ENCODE measurements around the gene TDRKH.
"Not testable (repeated sequence)": the region's sequence is repeated elsewhere in the genome, so short reads cannot be mapped to it uniquely, and the experiment has no call there.

TDRKH gene

DNA sequence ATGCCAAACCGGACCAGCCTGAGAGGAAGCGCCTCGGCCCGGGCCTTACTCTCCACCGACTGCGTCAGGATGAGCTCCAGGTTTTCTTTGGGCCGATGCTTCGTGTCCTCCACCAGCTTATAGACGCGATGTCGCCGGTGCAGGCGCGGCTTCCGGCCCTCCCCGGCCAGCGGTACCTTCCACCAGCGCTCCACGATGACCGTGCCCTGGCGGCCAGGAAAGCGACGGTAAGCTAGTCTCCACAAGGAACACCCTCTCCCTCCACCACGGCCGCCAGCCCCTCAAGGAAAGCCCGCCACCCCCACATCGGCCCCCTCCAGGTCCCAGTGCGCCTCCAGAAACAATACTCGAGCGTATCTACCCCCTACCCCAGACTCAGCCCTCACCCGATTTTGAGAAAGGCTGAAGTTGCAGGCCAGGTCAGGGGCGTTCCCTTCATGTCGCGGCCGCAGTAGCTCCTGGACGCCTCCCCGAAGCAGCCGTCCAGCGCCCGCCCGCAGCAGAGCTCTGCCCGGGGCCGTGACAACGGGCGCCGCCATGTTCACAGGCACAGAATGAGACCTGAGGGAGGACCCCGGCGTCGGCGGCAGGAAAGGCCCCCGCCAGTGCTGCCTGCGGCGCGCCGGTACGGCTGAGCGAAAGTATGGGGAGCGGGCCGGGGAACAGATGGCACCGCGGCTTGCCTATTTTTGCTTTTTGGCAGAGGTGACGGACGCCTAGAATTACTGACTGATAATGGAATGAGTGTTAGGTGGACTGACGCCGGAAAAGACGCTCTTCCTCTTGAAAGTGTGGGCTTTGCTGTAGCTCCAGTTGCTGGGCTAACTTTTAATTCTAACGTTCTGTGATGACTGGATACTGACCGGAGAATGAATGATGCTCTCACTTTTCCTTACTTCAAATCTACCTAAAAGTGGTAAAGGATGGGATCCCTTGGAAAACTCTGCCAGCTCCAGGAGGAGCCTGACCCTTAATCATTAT is 27.1 kb downstream of the TDRKH start, which contains the start of gene MRPL9:
Gene MRPL9 (minus strand): TSS at position 556 of the 981 bp plus-strand sequence. CDS start 17 bp downstream, at position 539.
- DNase-seq (ENCODE audit: low read depth in 2 of 2): peak; percentile 81 to 84

DNA sequence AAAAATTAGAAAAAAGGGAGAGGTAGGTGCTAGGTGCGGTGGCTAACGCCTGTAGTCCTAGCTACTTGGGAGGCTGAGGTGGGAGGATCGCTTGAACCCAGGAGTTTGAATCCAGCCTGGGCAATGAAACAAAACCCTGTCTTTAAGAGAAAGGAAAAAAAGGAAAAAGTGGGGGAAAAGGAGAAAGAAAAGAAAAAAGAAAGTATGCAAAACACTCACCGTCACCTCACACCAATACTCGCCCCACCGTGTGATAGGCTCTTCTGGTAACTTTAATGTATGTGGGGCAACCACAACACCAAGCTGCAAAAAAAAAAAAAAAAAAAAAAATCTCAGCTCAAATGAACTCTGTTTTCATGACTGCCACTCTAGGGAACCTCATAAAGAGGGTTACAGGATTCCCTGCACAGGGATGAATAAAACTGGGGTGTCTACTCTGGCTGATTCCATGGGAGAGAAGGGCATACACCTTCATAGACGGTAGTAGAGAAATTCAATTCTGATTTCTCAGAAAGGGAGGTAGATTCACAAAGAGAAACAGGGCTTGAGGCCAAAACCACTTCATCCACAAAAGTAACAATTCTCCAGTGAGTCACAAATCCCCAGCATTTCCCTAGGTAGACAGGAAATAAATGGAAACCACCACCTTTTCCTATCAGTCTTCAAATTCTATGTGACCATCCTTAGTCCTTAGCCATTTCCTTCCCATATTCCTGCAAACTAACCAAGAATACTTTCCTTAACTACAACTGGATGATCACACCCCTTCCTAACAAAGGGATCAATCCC is 29.5 kb downstream of the TDRKH start:
- DNase-seq (ENCODE audit: low read depth in 2 of 2): no peak

DNA sequence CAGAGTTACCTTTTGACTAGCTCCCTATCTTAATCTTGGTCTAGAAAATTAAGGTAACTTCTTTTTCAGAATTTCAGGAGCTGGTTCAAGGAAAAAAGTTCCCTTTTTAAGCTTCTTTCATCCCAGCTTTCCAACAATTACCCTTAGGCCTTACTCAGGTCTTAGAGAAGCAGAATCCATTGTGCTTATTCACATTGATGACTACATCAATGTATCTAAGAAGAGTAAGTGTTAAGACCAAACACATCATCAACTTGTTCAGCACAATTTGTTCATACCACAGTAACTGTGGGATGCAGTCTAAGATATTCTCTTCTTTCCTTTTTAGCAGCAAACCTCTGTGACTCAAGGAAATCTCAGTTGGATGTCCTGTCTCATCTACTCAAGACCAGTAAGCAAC is 31.1 kb downstream of the TDRKH start:
- DNase-seq (ENCODE audit: low read depth in 2 of 2): no peak

DNA sequence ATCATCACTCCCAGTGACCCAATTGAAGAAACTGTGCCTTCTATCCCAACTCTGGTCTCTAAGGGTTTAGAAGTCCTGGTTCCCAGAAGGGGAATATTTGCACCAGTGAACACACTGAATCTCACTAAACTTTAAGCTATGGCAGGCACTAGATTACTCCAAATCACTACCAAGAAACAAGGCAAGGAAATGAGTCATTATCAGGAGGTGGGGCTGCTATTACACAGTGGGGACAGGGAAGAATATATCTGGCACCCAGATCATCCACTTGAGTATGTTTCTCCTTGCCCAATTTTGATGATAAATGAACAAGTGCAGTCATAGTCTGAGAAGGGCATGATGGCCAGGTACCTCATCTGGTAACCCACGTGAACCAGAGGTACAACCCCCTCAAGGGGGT is 34.0 kb downstream of the TDRKH start:
- no peak for DNase-seq (ENCODE audit: low read depth in 2 of 2)

DNA sequence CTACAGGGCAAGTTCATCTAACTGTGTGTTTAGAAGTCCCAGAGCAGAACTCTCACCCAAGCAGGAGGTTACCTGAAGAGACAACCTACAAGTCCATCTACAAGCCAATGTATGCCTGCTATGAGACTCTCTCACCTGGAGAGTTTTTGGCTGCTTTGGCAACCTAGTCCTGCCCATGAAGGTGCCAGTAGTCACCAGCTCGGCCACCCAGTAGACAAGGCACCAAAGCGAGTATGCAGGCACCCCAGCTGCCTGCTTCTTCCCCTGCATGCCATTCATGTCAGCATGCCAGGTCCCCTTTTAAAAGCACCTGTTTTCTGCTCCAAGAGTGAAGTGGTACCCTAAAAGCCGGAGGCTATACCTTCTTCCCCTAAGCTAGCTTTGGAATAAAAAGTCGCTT is 48.8 kb downstream of the TDRKH start:
- DNase-seq (ENCODE audit: low read depth in 2 of 2): no peak

DNA sequence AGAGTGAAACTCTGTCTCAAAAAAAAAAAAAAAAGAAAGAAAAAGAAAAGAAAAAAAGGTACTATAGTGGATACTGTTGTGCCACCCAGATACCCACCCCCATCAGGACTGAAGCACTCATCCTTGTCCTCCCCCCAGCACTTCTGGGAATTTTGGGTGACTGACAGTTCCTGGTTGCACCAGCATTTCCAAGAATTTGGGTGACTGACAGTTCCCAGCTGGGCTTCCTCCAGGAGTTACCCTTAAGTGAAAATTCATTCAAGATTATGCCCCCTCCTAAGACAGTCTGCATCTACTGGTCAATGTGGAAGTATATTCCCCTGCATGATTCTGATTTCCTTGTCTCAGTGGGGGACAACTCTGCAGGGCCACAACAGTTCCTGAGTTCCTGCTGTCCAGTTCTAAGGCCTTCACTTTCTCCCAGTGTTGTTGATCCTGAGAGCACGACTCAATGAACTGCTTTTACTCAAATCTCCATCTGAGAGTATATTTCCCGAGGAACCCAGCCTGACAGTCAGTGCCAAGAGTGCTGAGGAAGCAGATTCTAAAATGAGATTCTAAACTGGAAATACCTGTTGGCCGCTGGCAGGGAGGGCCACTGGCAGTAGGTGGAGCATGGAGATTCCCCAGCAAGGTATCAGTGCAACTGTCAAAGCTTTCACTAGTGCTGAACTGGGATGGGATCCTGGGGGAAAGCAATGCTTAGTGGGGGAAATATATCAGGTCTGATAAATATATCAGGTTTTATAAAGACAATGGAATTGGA is 50.5 kb downstream of the TDRKH start:
- DNase-seq (ENCODE audit: low read depth in 2 of 2): no peak

DNA sequence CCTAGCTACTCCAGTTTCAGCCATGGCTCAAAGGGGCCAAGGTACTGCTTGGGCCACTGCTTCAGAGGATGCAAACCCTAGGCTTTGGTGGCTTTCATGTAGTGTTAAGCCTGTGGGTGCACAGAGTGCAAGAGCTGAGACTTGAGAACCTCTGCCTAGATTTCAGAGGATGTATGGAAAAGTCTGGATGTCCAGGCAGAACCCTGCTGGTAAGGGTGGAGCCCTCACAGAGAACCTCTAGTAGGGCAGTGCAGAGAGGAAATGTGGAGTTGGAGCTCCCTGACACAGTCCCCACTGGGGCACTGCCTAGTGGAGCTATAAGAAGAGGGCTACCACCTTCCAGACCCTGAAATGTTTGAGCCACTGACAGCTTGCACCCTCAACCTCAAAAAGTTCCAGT is 52.8 kb downstream of the TDRKH start:
- no peak for DNase-seq (ENCODE audit: low read depth in 2 of 2)

DNA sequence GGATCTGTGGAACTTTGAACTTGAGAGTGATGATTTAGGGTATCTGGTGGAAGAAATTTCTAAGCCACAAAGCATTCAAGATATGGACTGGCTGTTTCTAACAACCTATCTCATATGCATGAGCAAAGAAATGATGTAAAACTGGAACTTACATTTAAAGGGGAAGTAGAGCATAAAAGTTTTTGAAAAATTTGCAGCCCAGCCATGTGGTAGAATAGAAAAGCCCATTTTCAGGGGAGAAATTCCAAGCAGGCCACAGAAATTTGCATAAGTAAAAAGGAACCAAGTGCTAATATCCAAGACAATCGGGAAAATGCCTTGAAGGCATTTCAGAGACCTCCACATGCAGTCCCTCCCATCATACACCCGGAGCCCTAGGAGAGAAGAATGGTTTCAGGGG is 53.3 kb downstream of the TDRKH start:
- no peak for DNase-seq (ENCODE audit: low read depth in 2 of 2)

DNA sequence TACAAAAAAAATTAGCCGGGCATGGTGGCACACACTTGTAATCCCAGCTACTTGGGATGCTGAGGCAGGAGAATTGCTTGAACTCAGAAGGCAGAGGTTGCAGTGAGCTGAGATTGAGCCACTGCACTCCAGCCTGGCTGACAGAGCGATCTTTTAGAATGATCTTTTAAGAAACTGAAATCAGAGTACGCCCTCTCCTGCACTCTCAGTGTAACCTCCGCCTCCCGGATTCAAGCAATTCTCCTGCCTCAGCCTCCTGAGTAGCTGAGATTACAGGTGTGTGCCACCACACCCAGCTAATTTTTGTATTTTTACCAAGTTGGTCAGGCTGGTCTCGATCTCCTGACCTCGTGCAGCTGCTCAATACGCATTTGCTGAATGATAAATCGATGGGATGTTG is 56.3 kb downstream of the TDRKH start:
- DNase-seq (ENCODE audit: low read depth in 2 of 2): not testable (repeated sequence)

DNA sequence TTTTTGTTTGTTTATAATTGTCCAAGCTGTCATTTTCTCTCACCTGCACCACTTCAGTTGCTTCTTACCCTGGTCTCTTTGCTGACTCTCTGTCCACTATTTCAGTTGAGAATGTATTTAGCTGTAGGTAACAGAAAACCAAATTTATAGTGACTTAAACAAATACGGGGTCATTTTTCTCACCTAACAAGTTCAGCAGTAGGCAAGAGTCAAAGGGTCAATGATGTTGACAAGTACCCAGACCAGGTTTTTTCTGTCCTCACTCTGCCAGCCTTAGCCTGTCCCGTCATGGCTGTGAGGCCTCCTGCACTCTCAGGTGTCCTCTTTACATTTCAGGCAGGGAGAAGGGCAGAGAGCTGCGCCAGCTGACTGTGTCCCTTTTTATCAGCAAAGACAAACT is 57.2 kb downstream of the TDRKH start:
- no peak for DNase-seq (ENCODE audit: low read depth in 2 of 2)

DNA sequence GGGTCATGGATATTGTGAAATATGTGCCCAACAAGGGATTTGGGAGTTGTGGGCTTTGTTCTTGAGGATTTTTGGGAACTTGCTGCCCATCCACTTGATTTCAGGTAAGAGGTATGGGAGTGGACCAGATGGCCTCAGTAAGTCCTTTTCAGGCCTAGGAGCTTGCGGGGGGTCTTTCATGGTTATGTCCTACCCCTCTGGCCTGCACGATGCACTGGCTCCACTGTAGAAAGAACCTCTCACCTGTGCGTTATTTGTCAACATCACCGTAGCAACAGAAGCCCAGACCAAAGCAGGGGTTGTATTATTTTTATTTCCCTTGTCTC is 60.4 kb downstream of the TDRKH start:
- no peak for DNase-seq (ENCODE audit: low read depth in 2 of 2)

DNA sequence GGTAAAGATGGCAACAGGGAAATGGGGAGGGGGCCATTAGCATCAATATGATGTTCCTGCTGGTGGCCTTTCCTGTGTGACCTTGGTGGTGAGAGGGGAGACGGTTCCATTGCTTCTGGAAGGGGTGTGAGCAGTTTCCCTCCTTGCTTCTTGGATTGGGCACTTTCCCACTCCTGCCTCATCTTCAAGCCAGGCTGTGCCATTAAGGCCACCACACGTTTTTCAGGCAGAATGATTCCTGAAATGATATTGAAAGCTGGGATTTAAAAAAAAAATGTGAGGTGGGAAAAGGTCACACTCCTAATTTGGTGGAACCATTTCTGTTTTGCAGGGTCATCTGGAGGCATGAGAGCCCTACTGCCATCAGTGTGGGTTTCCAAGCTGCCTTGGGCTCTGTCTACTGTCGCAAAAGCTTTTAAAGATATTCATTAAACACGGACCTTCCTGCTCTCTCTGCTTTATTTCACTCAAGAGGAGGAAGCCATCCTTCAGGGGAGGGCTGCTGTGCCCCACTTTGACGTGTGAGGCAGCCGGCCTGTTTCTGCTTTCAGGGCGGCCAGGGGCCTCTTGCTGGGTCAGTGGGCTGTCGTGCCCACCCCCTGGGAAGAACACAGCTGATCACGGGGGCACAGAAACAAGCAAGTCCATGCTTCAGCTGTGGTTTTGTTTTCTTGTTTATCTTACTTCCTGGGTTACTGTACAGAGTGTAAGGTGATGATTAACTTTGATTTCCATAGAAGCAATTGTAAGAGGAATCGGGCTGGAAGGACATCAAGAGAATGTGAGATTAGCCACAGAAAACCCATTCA is 60.9 kb downstream of the TDRKH start:
- no peak for DNase-seq (ENCODE audit: low read depth in 2 of 2)

DNA sequence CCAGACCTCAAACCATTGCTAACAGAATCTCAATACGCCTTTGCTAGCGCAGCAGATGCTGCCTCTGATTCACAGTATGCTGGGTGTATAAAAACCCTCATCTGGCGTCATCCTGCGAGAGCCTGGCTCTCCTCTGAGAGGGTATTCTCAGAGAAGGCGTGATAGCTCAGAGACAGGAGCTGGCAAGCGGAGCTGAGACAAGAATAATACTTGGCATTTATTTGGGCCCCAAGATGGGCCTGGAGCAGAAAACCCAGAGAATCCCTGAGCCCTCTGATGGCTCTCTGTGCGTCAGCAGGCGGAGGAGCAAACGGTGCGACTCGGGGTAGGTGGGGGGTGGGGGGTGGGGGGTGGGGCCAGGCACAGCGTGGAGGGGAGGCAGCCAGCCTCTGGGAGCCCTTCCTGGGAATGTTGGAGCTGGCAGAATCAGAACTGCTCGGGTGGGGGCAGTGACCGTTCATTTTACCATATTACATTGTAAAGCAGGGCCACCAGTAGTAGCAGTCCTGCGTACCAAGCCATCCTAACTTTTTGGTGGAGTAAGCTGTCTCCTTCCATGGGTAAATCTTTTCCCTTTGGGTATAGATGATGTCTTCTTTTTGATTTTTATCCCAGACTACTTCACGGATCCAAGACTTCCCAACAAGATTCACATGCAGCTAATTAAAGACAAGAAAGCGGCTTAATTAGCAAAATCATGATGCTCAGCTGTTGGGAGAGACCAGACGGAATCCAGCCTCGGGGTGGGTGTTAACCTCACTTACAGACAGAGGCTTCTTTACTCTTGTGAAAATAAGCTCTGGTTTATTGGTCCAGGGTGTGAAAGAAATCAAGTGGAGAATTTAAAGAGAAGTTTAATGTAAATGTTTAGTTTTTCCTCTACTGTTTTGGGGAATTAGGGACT is 61.9 kb downstream of the TDRKH start:
- DNase-seq (ENCODE audit: low read depth in 2 of 2): no peak

DNA sequence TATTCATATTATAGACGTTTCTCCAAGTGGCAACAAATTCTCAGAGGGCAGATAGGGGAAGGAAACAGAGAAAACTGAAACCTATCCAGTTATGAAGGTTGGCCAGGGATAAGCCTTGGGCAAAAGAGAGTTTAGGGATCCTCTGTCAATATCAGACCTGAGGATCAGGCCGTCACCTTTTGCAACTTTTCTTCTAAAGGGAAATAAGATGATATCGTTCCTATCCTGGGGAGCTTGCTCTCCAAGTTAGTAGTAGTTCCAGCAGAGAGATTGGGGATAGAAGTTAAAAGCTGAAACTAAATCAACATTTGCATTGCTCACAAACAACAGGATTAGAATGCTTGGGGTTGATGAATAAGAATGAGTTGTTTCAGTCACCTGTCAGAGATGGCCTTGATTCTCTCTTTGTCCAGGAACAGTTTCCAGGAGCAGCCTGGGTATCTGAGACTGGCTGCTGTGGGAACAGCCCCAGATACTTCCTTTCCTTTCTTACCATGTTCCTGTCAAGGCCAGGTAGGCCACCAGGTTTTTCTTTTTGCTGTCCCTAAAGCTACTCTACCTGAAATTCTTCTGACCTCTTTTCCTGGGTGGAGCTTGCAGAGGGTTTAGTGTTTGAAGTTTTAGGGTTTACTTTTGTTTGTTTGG is 66.5 kb downstream of the TDRKH start:
- DNase-seq (ENCODE audit: low read depth in 2 of 2): no peak

Data from stimulated activated CD4-positive, alpha-beta T cell treated with anti-CD3 and anti-CD28 coated beads, Interleukin-15, amount 100 ng/mL, for 48 hours (primary cell).